Hepatocyte (in vitro differentiated cells): ENCODE measurements around the gene DCTN1. TPM values are rescaled to one million over a fixed set of nuclear protein-coding genes. Genes with fewer than 3 reads are reported as not detected.

Source experiments
- DNase-seq: peaks from one replicate; pipeline ENCODE4 v3.0.0-alpha.2; 2016; ENCODE audit warnings: low spot score
- H2AFZ ChIP-seq: fragments of 200-600 bp; sonication (generic); 2 replicates; pipeline ENCODE4 v1.6.0; 2016; ENCODE audit warnings: antibody characterized with exemption, mild to moderate bottlenecking
- H3K27ac ChIP-seq: fragments of 200-600 bp; sonication (generic); 2 replicates; pipeline ENCODE4 v1.5.1; 2016; ENCODE audit warnings: mild to moderate bottlenecking
- H3K27me3 ChIP-seq: fragments of 200-600 bp; sonication (generic); 2 replicates; pipeline ENCODE4 v1.6.1; 2016
- H3K36me3 ChIP-seq: fragments of 200-600 bp; sonication (generic); replicated peaks from 2 replicates; pipeline ENCODE4 v1.5.1; 2016; ENCODE audit warnings: low read depth; ENCODE audit not compliant: insufficient read depth
- H3K4me1 ChIP-seq: fragments of 200-600 bp; sonication (generic); 2 replicates; pipeline ENCODE4 v1.5.1; 2016; ENCODE audit warnings: mild to moderate bottlenecking, moderate library complexity; ENCODE audit not compliant: insufficient read depth
- H3K4me2 ChIP-seq: fragments of 200-600 bp; sonication (generic); 2 replicates; pipeline ENCODE4 v1.6.0; 2016
- H3K4me3 ChIP-seq: fragments of 200-600 bp; sonication (generic); 2 replicates; pipeline ENCODE4 v1.5.1; 2016; ENCODE audit warnings: mild to moderate bottlenecking
- H3K79me2 ChIP-seq: fragments of 200-600 bp; sonication (generic); 2 replicates; pipeline ENCODE4 v1.6.0; 2017; ENCODE audit warnings: mild to moderate bottlenecking
- H3K9me2 ChIP-seq: fragments of 200-600 bp; sonication (generic); replicated peaks from 2 replicates; pipeline ENCODE4 v1.6.0; 2017; ENCODE audit warnings: mild to moderate bottlenecking; ENCODE audit not compliant: insufficient read depth
- H3K9me3 ChIP-seq: fragments of 200-600 bp; sonication (generic); 2 replicates; pipeline ENCODE4 v1.5.1; 2016; ENCODE audit warnings: low read depth, mild to moderate bottlenecking
- H4K20me1 ChIP-seq: fragments of 200-600 bp; sonication (generic); 2 replicates; pipeline ENCODE4 v1.6.0; 2016; ENCODE audit warnings: mild to moderate bottlenecking; ENCODE audit not compliant: insufficient read depth, poor library complexity, severe bottlenecking
- EZH2 ChIP-seq: fragments of 200-600 bp; sonication (generic); IDR thresholded peaks from 2 replicates; pipeline ENCODE4 v1.6.1; 2016; ENCODE audit warnings: antibody characterized with exemption, mild to moderate bottlenecking, borderline replicate concordance
- EZH2phosphoT487 ChIP-seq: fragments of 200-600 bp; sonication (generic); IDR thresholded peaks from one replicate; pipeline ENCODE4 v1.6.1; 2018; ENCODE audit warnings: antibody characterized with exemption, mild to moderate bottlenecking, low read depth, moderate library complexity; ENCODE audit not compliant: unreplicated experiment, severe bottlenecking
- polyA plus RNA-seq: library from polyadenylated mRNA; unstranded; fragments of >200 nt; fragmentation: Nextera tagmentation; extraction: Ambion mirVana; gene quantifications from 2 replicates; pipeline ENCODE4 v1.2.1, GENCODE V29; 2016
- small RNA-seq: library from RNA; depleted of rRNA; stranded (forward); fragments of <200 nt; gene quantifications from one replicate; pipeline ENCODE3, GENCODE V24; 2014
- total RNA-seq: library from RNA; depleted of rRNA; stranded (reverse); fragments of >200 nt; gene quantifications from 2 replicates; pipeline ENCODE4 v1.2.3, GENCODE V29; 2014
- TF ChIP-seq, protein P1 (sequence below): fragments of 200-600 bp; sonication (generic); IDR thresholded peaks from 2 replicates; pipeline ENCODE4 v1.5.1; 2016; ENCODE audit warnings: antibody characterized with exemption, mild to moderate bottlenecking; ENCODE audit not compliant: poor library complexity

Gene DCTN1
- total and polyA plus RNA-seq, 2 experiments from 2014 or later = 72.3 to 95.0 TPM

DNA sequence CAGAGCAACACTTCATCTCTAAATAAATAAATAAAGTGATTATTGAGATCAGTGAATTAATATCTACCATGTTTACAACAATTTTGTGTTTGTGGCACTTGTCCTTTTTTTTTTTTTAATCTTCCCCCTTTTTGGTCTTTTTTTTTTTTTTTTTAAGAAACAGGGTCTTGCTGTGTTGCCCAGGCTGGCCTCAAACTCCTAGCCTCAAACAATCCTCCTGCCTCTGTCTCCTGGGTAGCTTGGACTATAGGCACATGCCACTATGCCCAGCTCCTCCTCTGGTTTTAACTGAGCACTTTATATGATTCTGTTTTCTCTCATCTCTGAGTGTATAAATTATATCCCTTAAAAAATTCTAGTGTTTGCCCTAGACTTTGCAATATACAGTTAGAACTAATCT lies 67.2 kb downstream of the DCTN1 start:
- Histone ChIP-seq H3K9me2 (no peaks in the 10 kb centered on the region), H4K20me1 (no peaks in the 10 kb centered on the region), H3K27ac (no peak overlapping the region), H2AFZ (no peak overlapping the region), H3K4me3 (no peak overlapping the region), H3K27me3 (no peaks in the 10 kb centered on the region), H3K4me2 (no peak overlapping the region), H3K4me1 (no peaks in the 10 kb centered on the region), H3K9me3 (no peaks in the 10 kb centered on the region), H3K79me2 (no peaks in the 10 kb centered on the region), H3K36me3 (no peaks in the 10 kb centered on the region)
- TF ChIP-seq, protein P1, sequence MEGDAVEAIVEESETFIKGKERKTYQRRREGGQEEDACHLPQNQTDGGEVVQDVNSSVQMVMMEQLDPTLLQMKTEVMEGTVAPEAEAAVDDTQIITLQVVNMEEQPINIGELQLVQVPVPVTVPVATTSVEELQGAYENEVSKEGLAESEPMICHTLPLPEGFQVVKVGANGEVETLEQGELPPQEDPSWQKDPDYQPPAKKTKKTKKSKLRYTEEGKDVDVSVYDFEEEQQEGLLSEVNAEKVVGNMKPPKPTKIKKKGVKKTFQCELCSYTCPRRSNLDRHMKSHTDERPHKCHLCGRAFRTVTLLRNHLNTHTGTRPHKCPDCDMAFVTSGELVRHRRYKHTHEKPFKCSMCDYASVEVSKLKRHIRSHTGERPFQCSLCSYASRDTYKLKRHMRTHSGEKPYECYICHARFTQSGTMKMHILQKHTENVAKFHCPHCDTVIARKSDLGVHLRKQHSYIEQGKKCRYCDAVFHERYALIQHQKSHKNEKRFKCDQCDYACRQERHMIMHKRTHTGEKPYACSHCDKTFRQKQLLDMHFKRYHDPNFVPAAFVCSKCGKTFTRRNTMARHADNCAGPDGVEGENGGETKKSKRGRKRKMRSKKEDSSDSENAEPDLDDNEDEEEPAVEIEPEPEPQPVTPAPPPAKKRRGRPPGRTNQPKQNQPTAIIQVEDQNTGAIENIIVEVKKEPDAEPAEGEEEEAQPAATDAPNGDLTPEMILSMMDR = no peak
- TF ChIP-seq EZH2phosphoT487 (no peak), EZH2 (no peak)
- no peak for DNase-seq

Small RNA genes lying within 50 kb of the gene (small RNA-seq; reads per million reads assigned to genes)
- gene RNU6-542P = not detected
- not detected for gene TAF13P2

Other genes starting within 250 kb of the DCTN1 start
- gene BOLA3, start 232.4 kb downstream of the DCTN1 start, total RNA-seq = 43.8 and 60.3 TPM in 2 replicates
- 49.0 and 56.3 TPM in 2 replicates for gene BOLA3, start 232.4 kb downstream of the DCTN1 start, polyA plus RNA-seq
- 100 and 118 TPM in 2 replicates for gene MOB1A, start 201.4 kb downstream of the DCTN1 start, total RNA-seq
- 43.3 and 47.2 TPM in 2 replicates for gene MOB1A, start 201.4 kb downstream of the DCTN1 start, polyA plus RNA-seq
- 126 and 142 TPM in 2 replicates for gene MTHFD2, start 181.7 kb downstream of the DCTN1 start, total RNA-seq
- 40.1 TPM in 2 replicates for gene MTHFD2, start 181.7 kb downstream of the DCTN1 start, polyA plus RNA-seq
- 0.36 and 1.5 TPM in 2 replicates for gene SLC4A5, start 36.9 kb downstream of the DCTN1 start, total RNA-seq
- 0.28 and 1.7 TPM in 2 replicates for gene SLC4A5, start 36.9 kb downstream of the DCTN1 start, polyA plus RNA-seq
- gene C2orf81, start 41.3 kb upstream of the DCTN1 start, total RNA-seq = 0.32 and 0.37 TPM in 2 replicates
- gene C2orf81, start 41.3 kb upstream of the DCTN1 start, polyA plus RNA-seq = 0.76 and 4.2 TPM in 2 replicates
- gene WDR54, start 41.4 kb upstream of the DCTN1 start, total RNA-seq = 6.2 and 7.1 TPM in 2 replicates
- 22.2 and 22.6 TPM in 2 replicates for gene WDR54, start 41.4 kb upstream of the DCTN1 start, polyA plus RNA-seq
- gene RTKN, start 61.6 kb upstream of the DCTN1 start, total RNA-seq = 66.1 and 74.2 TPM in 2 replicates
- 77.5 and 85.0 TPM in 2 replicates for gene RTKN, start 61.6 kb upstream of the DCTN1 start, polyA plus RNA-seq
- gene INO80B, start 74.8 kb upstream of the DCTN1 start, total RNA-seq = 16.0 and 20.0 TPM in 2 replicates
- 18.9 and 19.9 TPM in 2 replicates for gene INO80B, start 74.8 kb upstream of the DCTN1 start, polyA plus RNA-seq
- 66.5 and 85.7 TPM in 2 replicates for gene WBP1, start 78.1 kb upstream of the DCTN1 start, total RNA-seq
- gene WBP1, start 78.1 kb upstream of the DCTN1 start, polyA plus RNA-seq = 87.5 and 95.0 TPM in 2 replicates
- gene MOGS, start 85.1 kb upstream of the DCTN1 start, total RNA-seq = 47.6 and 67.1 TPM in 2 replicates
- 48.3 and 60.2 TPM in 2 replicates for gene MOGS, start 85.1 kb upstream of the DCTN1 start, polyA plus RNA-seq
- gene MRPL53, start 92.4 kb upstream of the DCTN1 start, total RNA-seq = 13.8 and 23.4 TPM in 2 replicates
- 89.6 and 95.9 TPM in 2 replicates for gene MRPL53, start 92.4 kb upstream of the DCTN1 start, polyA plus RNA-seq
- 11.6 and 15.9 TPM in 2 replicates for gene CCDC142, start 102.7 kb upstream of the DCTN1 start, total RNA-seq
- gene CCDC142, start 102.7 kb upstream of the DCTN1 start, polyA plus RNA-seq = 16.6 and 21.3 TPM in 2 replicates
- 19.9 and 25.1 TPM in 2 replicates for gene TTC31, start 102.8 kb upstream of the DCTN1 start, total RNA-seq
- 21.3 and 23.8 TPM in 2 replicates for gene TTC31, start 102.8 kb upstream of the DCTN1 start, polyA plus RNA-seq
- gene LBX2, start 119.3 kb upstream of the DCTN1 start, total RNA-seq = 2.5 and 3.4 TPM in 2 replicates
- 3.1 and 5.2 TPM in 2 replicates for gene LBX2, start 119.3 kb upstream of the DCTN1 start, polyA plus RNA-seq
- 10.4 and 10.6 TPM in 2 replicates for gene PCGF1, start 127.4 kb upstream of the DCTN1 start, total RNA-seq
- gene PCGF1, start 127.4 kb upstream of the DCTN1 start, polyA plus RNA-seq = 29.0 and 30.2 TPM in 2 replicates
- gene TLX2, start 134.1 kb upstream of the DCTN1 start, total RNA-seq = not detected in 2 replicates
- gene TLX2, start 134.1 kb upstream of the DCTN1 start, polyA plus RNA-seq = not detected in 2 replicates
- 1.2 and 4.0 TPM in 2 replicates for gene DQX1, start 145.9 kb upstream of the DCTN1 start, total RNA-seq
- 0.73 TPM in 1 of 2 replicates, not detected in the other for gene DQX1, start 145.9 kb upstream of the DCTN1 start, polyA plus RNA-seq
- 121 and 138 TPM in 2 replicates for gene AUP1, start 149.4 kb upstream of the DCTN1 start, total RNA-seq
- gene AUP1, start 149.4 kb upstream of the DCTN1 start, polyA plus RNA-seq = 195 and 212 TPM in 2 replicates
- gene HTRA2, start 149.6 kb upstream of the DCTN1 start, total RNA-seq = 31.2 and 32.4 TPM in 2 replicates
- gene HTRA2, start 149.6 kb upstream of the DCTN1 start, polyA plus RNA-seq = 33.5 and 37.2 TPM in 2 replicates
- gene LOXL3, start 173.6 kb upstream of the DCTN1 start, total RNA-seq = 13.3 and 13.6 TPM in 2 replicates
- 11.0 and 11.2 TPM in 2 replicates for gene LOXL3, start 173.6 kb upstream of the DCTN1 start, polyA plus RNA-seq
- 8.0 and 11.6 TPM in 2 replicates for gene DOK1, start 174.4 kb upstream of the DCTN1 start, total RNA-seq
- 10.7 and 11.4 TPM in 2 replicates for gene DOK1, start 174.4 kb upstream of the DCTN1 start, polyA plus RNA-seq